ENCODE data around the gene ESRRA. TPM values are rescaled to one million over a fixed set of nuclear protein-coding genes. Genes with fewer than 3 reads are reported as not detected.

The ESRRA gene
- total and polyA plus RNA-seq, 9 of the 15 experiments (the other 6 are each of a cell fraction or from before 2014, with no cell fraction given) = 0.27 to 89.7 (median 23.7) TPM

DNA sequence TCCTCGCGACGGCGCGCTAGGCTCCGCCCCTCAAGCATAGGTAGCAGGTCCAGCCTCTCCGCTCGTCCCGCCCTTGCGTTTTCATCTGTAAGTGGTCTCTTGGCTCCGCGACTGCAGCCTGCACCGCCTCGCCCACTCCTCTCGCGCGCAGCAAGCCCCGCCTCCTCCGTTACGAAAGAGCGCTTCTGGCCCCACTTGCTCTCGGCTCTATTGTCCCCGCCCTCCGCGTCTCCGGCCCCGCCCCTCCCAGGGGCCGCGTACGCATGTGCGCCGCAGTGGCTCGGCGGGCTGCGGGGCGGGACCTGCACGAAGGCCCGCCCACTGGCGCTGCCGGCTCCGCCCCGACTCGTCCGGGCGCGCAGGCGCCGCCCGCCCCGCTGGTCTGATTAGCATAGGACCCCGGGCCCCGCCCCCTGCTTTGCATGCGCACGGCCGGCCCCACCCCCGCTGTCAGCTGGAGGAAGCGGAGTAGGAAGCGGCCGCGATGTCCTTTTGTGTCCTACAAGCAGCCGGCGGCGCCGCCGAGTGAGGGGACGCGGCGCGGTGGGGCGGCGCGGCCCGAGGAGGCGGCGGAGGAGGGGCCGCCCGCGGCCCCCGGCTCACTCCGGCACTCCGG is at the start of gene ESRRA (continued):
- TF ChIP-seq NONO (IDR thresholded peaks at IDR 0.05; ENCODE audit: low read depth in 2 of 2, low read length in 1 of 2) (peak in 1 of 2 experiments; percentile 65; a peak in 2 of 4 replicates), NR1H2 (CRISPR knock-in tag; IDR thresholded peaks at IDR 0.05) (no peak), RBM25 (IDR thresholded peaks at IDR 0.05; ENCODE audit: low read depth, low read length, severe bottlenecking) (no peak), ARNT (IDR thresholded peaks at IDR 0.05) (no peak), KLF1 (tag; IDR thresholded peaks at IDR 0.05) (no peak), ETS2 (tag; IDR thresholded peaks at IDR 0.05; ENCODE audit: borderline replicate concordance, poor library complexity, severe bottlenecking) (no peak), SP1 (CRISPR knock-in tag; IDR thresholded peaks at IDR 0.05) (0 out of 2 replicates have a peak, but pooled peaks have one; percentile 40), ZBTB7A (IDR thresholded peaks at IDR 0.05; ENCODE audit: borderline replicate concordance, control insufficient read depth, low read depth, low read length) (peak; percentile 97), ELF1 (tag; IDR thresholded peaks at IDR 0.05) (0 out of 2 replicates have a peak, but pooled peaks have one; percentile 34), ZNF76 (CRISPR knock-in tag; IDR thresholded peaks at IDR 0.05; ENCODE audit: borderline replicate concordance) (no peak), KAT2B (IDR thresholded peaks at IDR 0.05; ENCODE audit: low read depth, low read length) (no peak), FOXK2 (conservative IDR thresholded peaks at IDR 0.05 in 1 of 2, IDR thresholded peaks at IDR 0.05 in 1 of 2; ENCODE audit: low read depth in 2 of 2) (no peak), NELFE (IDR thresholded peaks at IDR 0.05; ENCODE audit: insufficient read depth, insufficient read length) (no peak), ZKSCAN3 (CRISPR knock-in tag; IDR thresholded peaks at IDR 0.05) (no peak), TRIM28 (IDR thresholded peaks at IDR 0.05) (no peak), CEBPB (tag; IDR thresholded peaks at IDR 0.05) (peak; percentile 88), SMARCE1 (IDR thresholded peaks at IDR 0.05) (no peak), TRIM25 (IDR thresholded peaks at IDR 0.05; ENCODE audit: borderline replicate concordance) (no peak)
- TF ChIP-seq, protein P1, sequence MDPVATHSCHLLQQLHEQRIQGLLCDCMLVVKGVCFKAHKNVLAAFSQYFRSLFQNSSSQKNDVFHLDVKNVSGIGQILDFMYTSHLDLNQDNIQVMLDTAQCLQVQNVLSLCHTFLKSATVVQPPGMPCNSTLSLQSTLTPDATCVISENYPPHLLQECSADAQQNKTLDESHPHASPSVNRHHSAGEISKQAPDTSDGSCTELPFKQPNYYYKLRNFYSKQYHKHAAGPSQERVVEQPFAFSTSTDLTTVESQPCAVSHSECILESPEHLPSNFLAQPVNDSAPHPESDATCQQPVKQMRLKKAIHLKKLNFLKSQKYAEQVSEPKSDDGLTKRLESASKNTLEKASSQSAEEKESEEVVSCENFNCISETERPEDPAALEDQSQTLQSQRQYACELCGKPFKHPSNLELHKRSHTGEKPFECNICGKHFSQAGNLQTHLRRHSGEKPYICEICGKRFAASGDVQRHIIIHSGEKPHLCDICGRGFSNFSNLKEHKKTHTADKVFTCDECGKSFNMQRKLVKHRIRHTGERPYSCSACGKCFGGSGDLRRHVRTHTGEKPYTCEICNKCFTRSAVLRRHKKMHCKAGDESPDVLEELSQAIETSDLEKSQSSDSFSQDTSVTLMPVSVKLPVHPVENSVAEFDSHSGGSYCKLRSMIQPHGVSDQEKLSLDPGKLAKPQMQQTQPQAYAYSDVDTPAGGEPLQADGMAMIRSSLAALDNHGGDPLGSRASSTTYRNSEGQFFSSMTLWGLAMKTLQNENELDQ (CRISPR knock-in tag; IDR thresholded peaks at IDR 0.05; ENCODE audit: borderline replicate concordance) = no peak
- TF ChIP-seq, protein P2, sequence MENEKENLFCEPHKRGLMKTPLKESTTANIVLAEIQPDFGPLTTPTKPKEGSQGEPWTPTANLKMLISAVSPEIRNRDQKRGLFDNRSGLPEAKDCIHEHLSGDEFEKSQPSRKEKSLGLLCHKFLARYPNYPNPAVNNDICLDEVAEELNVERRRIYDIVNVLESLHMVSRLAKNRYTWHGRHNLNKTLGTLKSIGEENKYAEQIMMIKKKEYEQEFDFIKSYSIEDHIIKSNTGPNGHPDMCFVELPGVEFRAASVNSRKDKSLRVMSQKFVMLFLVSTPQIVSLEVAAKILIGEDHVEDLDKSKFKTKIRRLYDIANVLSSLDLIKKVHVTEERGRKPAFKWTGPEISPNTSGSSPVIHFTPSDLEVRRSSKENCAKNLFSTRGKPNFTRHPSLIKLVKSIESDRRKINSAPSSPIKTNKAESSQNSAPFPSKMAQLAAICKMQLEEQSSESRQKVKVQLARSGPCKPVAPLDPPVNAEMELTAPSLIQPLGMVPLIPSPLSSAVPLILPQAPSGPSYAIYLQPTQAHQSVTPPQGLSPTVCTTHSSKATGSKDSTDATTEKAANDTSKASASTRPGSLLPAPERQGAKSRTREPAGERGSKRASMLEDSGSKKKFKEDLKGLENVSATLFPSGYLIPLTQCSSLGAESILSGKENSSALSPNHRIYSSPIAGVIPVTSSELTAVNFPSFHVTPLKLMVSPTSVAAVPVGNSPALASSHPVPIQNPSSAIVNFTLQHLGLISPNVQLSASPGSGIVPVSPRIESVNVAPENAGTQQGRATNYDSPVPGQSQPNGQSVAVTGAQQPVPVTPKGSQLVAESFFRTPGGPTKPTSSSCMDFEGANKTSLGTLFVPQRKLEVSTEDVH (IDR thresholded peaks at IDR 0.05; ENCODE audit: low read depth, partially characterized antibody) = no peak
- TF ChIP-seq, protein P3, sequence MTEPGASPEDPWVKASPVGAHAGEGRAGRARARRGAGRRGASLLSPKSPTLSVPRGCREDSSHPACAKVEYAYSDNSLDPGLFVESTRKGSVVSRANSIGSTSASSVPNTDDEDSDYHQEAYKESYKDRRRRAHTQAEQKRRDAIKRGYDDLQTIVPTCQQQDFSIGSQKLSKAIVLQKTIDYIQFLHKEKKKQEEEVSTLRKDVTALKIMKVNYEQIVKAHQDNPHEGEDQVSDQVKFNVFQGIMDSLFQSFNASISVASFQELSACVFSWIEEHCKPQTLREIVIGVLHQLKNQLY (CRISPR knock-in tag; conservative IDR thresholded peaks at IDR 0.05) = no peak
